PC-9 (cell line): ENCODE data around the gene MALSU1.

Experiments
- CTCF ChIP-seq: fragments of 200-600 bp; sonication (generic); conservative IDR thresholded peaks from 2 replicates; pipeline ENCODE4 v1.6.1; 2017; ENCODE audit warnings: mixed run types, antibody characterized with exemption, mild to moderate bottlenecking, moderate library complexity
- EZH2 ChIP-seq: fragments of 200-600 bp; sonication (generic); IDR thresholded peaks from 2 replicates; pipeline ENCODE4 v1.8.0; 2017; ENCODE audit warnings: antibody characterized with exemption, low read depth

GRCh38 chr7:23283086-23283485 lies 16.1 kb upstream of the MALSU1 start:
- TF ChIP-seq CTCF (no peak), EZH2 (no peak)
